NK-92 (cell line): ENCODE measurements around the gene ELOVL4.

ENCODE experiments used
- DNase-seq: peaks from one replicate; lab custom pipeline; 2025; ENCODE audit not compliant: unreplicated experiment; lab: John Stamatoyannopoulos, UW

Gene ELOVL4

GRCh38 chr6:79947191-79948186 lies at the start of gene ELOVL4:
TSS of gene ELOVL4 (minus strand) at chr6:79947553. CDS start at chr6:79947279, 274 bp downstream.
- no peak for DNase-seq

GRCh38 chr6:79993911-79994309 lies 46.6 kb upstream of the ELOVL4 start:
- DNase-seq: no peak

GRCh38 chr6:79993012-79993910 lies 45.9 kb upstream of the ELOVL4 start:
- DNase-seq: no peak

- no peak for DNase-seq
These were observed 42.3 kb upstream of the ELOVL4 start for GRCh38 chr6:79989641-79990040.

- no peak for DNase-seq
These were observed 37.8 kb upstream of the ELOVL4 start for GRCh38 chr6:79985128-79985527.

GRCh38 chr6:79984261-79984660 lies 36.9 kb upstream of the ELOVL4 start:
- no peak for DNase-seq

DNA sequence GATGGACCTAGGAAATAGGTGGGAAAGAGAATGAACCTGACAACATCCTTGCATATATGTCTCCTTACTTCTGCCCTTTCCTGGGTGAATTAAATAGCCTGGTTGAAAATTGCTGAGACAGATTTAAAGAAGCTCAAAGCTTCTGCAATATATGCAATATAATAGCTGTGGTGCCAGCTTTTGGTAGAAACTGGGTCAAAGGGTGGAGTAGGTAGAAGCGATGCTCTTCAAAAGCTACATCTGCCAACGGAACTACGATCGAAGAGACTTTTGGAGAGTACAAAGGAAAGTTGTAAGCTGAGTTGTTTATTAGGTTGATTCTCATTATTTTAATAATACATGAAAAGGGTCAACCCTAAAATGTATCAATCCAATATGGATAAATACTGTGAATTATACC lies 34.3 kb upstream of the ELOVL4 start:
- DNase-seq: no peak

DNA sequence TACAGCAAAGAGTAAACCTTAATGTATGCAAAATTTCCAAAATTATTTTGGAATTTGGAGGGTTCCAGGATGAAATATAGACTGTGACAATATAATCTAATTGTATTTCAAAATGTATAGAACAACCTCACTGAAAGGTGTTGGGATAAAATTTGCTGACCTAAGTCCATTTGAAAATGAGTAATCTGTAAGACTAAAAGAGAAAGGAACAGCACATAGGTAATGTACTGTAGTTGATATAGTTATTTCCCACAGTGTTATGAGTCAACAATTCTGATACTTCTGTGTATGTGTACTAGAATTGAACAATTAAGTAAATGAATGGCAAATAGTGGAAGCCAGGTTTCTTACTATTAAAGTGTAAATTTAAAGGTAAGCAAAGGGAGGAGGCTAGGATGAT lies 23.8 kb upstream of the ELOVL4 start:
- DNase-seq: no peak

GRCh38 chr6:79969784-79970183 lies 22.4 kb upstream of the ELOVL4 start:
- DNase-seq: no peak

DNA sequence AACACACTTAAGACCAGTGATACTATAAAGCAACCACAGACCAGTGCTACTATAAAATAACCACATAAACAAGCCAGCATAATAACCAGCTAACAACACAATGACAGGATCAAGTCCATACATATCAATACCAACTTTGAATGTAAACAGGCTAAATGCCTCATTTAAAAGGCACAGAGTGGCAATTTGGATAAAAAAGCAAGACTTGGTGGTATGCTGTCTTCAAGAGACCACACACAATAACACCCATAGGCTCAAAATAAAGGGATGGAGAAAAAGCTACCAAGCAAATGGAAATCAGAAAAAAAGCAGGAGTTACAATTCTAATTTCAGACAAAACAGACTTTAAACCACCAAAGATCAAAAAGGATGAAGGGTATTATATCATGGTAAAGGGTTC lies 19.8 kb upstream of the ELOVL4 start:
- DNase-seq: no peak

DNA sequence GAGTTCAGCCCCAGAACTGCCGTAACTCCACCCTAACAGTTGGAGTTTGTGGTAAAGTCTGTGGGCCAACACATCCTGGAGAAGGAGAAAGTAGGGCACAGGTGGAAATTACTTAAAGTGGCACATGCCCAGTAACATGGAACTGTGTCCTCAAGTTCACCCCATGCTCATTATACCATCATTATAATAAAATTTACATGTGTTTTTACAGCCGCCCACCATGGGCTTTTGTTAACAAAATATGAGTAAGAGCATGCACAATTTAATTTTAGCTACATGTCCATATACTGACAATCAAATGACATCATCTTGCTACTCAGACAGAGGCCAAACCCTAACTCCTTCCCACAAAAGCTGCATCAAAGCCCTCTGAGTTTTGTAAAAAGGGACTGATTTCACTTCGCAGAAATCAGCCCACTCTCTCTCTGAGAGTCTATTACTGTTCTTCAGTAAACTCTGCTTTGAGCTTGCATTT lies 17.3 kb upstream of the ELOVL4 start:
- no peak for DNase-seq

DNA sequence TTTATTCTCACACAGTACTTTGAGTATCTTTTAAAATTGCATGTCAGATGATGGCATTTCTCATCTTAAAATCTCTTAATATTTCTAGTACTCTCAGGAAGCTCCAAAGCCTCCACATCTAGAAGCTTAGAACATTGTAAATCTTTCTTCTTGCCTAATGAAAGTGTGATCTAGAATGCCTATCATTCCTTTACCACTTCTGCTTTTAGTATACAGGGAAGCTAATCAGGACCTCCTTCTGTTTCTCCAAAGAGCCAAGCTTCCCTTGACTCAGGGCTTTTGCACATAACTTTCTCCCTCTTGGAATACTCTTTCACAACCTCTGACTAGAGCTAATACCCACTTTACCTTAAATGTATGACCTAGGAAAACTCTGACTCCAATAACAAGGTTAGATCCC lies 7.5 kb upstream of the ELOVL4 start:
- DNase-seq: no peak

DNA sequence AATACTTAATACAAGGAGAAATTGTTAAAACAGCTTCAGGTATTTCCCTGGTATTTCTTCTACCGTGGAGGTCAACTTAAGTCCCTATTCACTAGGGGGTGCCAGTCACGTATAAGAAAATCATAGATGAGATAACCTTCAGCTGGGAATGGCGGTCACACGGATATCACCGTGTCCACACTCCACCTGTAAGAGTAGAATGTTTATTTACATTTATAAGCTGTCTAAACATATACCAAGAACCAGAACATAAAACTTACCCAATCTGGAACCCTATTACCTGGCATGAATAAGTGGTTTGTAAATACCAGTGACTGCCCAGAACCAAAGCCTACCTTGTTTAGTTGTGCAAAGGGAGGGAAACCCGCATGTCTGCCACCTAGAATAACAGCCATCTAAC lies 1.9 kb upstream of the ELOVL4 start:
- DNase-seq: no peak

DNA sequence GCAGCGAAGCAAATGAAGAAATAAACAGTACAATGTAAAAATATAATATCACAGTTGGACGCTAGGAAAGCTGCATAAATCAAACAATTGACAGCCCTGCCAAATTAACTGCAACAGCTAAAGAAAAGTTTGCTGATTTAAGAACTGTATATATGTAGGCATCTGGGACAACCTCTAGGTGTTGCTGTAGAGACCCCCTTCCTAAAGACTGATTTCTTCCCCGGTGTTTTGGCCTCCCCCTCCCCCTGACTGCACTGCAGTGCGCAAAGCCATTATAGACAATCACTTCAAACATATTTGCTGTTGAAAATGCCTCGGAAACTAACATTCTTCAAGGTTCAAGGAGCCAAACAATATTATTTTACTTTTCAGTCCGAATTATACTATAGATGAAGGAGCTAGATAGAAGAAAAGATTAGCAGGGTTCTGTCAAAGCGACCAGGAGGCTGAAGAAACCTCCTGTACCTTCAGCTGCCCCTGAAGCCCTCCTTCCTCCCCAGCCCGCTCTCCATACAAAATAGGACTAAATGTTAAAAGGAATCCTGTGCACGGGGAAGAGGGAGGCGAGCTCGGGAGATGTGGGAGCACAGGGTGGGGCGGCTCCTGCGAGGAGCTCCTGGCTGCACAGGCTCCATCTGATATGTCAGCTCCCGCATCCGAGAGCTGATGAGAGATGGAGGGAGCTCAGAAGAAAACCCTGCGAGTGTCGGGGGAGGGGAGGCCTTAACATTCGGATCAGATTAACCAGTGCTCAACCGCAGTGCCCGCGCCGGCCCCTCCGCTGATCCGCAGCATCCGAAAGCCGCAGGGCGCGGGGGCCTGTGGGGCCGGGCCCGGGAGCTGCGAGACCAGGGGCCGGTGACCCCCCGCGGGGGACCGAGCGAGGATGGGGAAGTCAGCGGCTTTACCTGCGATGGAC lies 822 bp downstream of the ELOVL4 start:
- DNase-seq: no peak

DNA sequence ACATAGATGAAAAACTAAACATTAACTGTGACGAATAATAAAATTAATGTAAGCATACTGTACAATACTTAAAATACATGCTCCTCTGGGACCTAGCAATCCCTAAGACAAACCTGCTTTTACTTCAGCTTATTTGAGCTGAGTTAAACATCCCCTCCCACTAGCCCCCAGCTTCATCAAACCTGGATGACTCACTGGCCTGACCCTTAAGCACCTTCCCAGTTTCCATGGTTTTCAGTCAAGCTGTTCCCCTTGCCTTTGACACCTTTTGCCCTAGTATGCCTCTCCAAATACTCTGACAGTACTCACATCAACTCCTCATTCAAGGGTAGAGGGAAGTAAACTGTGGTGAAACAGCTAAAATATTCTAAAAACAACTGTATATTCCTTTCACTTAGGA lies 4.2 kb downstream of the ELOVL4 start:
- DNase-seq: no peak

DNA sequence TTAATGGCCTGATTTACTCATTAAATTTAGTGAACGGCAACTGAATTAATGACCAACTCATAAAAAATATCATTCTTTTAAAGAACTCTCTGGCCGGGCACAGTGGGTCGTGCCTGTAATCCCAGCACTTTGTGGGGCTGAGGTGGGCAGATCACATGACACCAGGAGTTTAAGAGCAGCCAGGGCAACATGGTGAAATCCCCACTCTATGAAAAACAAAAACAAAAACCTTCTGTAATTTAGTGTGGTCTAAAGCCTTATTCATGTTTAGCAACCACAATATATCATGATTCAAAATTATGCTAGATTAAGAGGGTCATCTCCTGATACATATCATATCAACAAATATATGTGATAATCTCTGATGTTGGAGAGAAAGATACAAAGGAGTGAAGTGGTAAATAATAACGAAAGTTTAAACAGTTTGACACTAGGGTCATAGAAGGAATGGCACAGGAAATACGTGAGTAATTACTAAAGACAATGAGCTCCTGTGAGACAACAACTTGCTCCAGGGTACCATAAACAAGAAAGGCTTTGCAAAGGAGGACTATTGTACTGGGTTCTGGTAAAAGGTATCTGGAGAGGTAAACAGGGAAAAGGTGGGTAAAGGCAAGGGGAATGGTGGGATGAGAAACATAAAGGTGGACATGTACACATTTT lies 5.7 kb downstream of the ELOVL4 start:
- no peak for DNase-seq

- DNase-seq: no peak
These were observed 18.8 kb downstream of the ELOVL4 start for GRCh38 chr6:79928478-79928998.

DNA sequence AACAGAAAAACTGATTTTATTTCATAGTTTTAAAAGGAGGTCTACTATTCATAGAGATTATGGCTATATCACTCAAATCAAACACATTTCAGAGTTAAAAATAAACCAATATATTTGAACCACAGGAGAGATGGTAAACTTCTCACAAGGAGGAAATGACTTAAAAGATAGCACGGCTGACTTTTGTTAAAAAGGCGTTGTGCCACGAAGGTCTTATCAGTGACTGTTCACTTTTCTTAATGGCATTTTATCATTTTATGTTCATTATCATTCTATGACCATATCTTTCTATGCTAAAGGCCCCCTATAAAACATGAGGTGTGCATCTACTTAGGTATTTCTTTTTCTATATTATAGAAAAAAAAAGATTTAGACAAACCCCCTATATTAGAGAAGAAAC lies 19.6 kb downstream of the ELOVL4 start:
- DNase-seq: no peak

- DNase-seq: no peak
These were observed 24.1 kb downstream of the ELOVL4 start for GRCh38 chr6:79923270-79923669.

DNA sequence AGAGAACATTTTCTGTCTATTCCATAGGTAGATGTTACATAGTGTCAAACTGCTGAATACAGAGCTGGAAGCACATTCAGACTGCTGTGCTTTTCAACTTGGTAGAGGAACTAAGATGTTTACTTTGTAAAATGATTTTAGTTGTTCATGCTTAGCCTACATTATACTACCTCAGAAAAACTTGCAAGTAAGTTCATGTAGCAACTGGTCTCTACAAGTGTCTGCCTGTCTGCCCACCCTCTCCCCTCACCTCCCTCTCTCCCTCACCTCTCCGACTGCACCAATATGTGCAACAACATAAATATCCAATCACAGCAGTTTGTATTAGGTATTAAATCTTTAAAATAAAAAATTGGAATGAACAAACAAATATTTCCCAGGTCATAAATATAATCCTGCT lies 25.3 kb downstream of the ELOVL4 start:
- DNase-seq: no peak
